Measurements from ENCODE around the gene ARHGAP24.

DNA sequence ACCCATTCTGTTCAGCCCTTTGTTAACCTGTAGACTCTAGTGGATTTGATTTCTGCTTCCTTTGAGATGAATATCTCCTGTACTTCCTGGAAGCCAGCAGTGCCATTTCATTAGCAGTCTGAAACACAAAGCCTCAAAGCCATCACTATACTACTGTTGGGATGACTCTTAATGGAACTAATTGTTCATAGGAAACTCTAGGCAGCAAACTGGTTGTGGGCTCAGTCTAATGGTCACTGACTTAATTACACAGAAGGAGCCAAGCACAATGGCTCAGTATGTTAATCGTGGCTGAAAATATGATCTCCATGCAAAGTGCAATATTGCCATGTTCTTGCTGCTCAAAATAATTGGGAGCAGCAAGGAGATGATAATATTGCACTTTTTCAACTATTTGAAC is 262.3 kb downstream of the ARHGAP24 start:
- TF ChIP-seq, protein P1, sequence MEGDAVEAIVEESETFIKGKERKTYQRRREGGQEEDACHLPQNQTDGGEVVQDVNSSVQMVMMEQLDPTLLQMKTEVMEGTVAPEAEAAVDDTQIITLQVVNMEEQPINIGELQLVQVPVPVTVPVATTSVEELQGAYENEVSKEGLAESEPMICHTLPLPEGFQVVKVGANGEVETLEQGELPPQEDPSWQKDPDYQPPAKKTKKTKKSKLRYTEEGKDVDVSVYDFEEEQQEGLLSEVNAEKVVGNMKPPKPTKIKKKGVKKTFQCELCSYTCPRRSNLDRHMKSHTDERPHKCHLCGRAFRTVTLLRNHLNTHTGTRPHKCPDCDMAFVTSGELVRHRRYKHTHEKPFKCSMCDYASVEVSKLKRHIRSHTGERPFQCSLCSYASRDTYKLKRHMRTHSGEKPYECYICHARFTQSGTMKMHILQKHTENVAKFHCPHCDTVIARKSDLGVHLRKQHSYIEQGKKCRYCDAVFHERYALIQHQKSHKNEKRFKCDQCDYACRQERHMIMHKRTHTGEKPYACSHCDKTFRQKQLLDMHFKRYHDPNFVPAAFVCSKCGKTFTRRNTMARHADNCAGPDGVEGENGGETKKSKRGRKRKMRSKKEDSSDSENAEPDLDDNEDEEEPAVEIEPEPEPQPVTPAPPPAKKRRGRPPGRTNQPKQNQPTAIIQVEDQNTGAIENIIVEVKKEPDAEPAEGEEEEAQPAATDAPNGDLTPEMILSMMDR (IDR thresholded peaks at IDR 0.05), result no peak
- no peak for TF ChIP-seq POLR2A (IDR thresholded peaks at IDR 0.05)
